ENCODE data around the gene NRP1. TPM values are rescaled to one million over a fixed set of nuclear protein-coding genes. Genes with fewer than 3 reads are reported as not detected.

The NRP1 gene
- total and polyA plus RNA-seq, 2 of the 8 experiments (the other 6 are each of a cell fraction or from before 2014, with no cell fraction given) = 1.2 to 2.1 TPM

DNA sequence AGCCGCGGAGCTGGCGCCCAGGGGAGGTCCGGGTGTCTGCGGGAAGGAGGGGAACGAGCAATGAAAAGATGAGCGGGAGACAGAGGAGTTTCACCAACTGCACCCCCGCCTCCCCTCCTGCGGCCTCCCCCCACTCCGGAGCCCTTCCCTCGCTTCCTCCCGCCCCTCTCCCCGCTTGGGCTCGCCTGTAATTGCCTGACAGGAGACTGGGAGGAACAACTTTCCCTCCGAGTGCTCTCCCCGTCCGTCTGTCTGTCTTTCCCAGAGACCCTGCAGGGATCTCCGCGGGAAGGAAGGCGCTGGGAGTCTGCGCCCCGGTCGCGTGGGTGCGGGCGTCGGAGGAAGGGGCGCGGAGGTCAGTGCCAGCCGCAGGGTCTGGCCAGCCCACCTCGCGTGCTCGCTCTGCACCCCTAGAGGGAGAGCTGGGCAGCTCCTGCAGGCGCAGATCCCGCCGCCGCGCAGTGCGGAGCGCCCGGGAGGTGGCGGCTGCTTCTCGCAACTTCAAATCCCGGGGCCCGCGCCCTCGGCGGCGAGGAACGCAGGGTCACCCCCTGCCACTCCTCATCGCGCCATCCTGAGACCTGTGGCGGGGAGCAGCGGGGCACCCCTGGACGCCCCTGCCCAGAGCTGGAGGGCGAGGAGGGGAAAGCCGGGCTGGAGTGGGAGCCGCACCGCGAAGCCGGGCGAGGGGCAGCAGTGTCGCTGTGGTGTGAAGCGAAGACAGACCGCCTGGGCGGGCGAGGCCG lies 511 bp upstream of the NRP1 start:
- Histone ChIP-seq H4K91ac (replicated peaks; ENCODE audit: insufficient read length, low read length) (no peak overlapping the region), H3K79me2 (ENCODE audit: control insufficient read depth in 1 of 2, insufficient read depth in 2 of 2, low read length in 2 of 2) (no peaks in the 10 kb centered on the region), H3K27ac (ENCODE audit: low read depth, low read length) (no peak overlapping the region), H3K4ac (replicated peaks; ENCODE audit: insufficient read length, low read depth, low read length) (no peak overlapping the region), H2BK15ac (ENCODE audit: low read length) (no peak overlapping the region), H3K9ac (replicated peaks in 1 of 4; ENCODE audit: extremely low read depth in 1 of 4, low read depth in 3 of 4, low read length in 3 of 4) (no peak overlapping the region), H2AFZ (ENCODE audit: low read length) (peak overlapping the region; percentile 51; the same call in 1 of the 2 replicates), H3K4me3 (ENCODE audit: extremely low read depth in 1 of 4, insufficient read depth in 2 of 4, low read depth in 3 of 4, low read length in 4 of 4) (peak overlapping the region; percentile 59 to 85 (median 72)), H3K4me2 (ENCODE audit: insufficient read depth in 1 of 2, low read depth in 2 of 2, low read length in 2 of 2) (peak overlapping the region; percentile 94 to 100), H2AK5ac (ENCODE audit: low read depth, low read length) (no peak overlapping the region), H4K20me1 (replicated peaks in 1 of 2; ENCODE audit: control insufficient read depth in 1 of 2, insufficient read depth in 2 of 2, low read length in 2 of 2) (no peaks in the 10 kb centered on the region), H2BK12ac (ENCODE audit: low read depth, low read length) (no peak overlapping the region), H3K23ac (ENCODE audit: insufficient read length) (no peak overlapping the region), H3K56ac (replicated peaks; ENCODE audit: insufficient read length, low read depth, low read length) (no peak overlapping the region), H3K79me1 (ENCODE audit: low read depth, low read length) (no peaks in the 10 kb centered on the region), H3K4me1 (replicated peaks in 1 of 4; ENCODE audit: control insufficient read depth in 3 of 4, insufficient read depth in 4 of 4, low read length in 3 of 4) (peaks cover 2 to 13% (median 4%) of the 10 kb centered on the region in 4 experiments; a peak in 6 of 7 replicates), H3K9me3 (ENCODE audit: insufficient read depth in 2 of 2, low read depth in 1 of 2, low read length in 1 of 2) (no peaks in the 10 kb centered on the region), H2BK5ac (ENCODE audit: low read depth, low read length) (no peak overlapping the region), H3K23me2 (ENCODE audit: low read depth, low read length) (peaks cover 23% of the 10 kb centered on the region), H3K18ac (ENCODE audit: extremely low read depth, low read length) (no peak overlapping the region), H3K14ac (ENCODE audit: insufficient read length) (no peak overlapping the region), H4K8ac (ENCODE audit: extremely low read depth, insufficient read depth, low read length) (no peak overlapping the region), H4K5ac (ENCODE audit: insufficient read length, low read depth, low read length) (no peak overlapping the region), H2BK20ac (ENCODE audit: low read length) (no peak overlapping the region), H3K27me3 (replicated peaks in 1 of 4; ENCODE audit: control insufficient read depth in 3 of 4, extremely low read depth in 1 of 4, insufficient read depth in 3 of 4, low read length in 3 of 4) (peaks cover 8 to 56% (median 36%) of the 10 kb centered on the region in 4 experiments), H3K36me3 (ENCODE audit: control insufficient read depth in 2 of 4, insufficient read depth in 4 of 4, low read length in 3 of 4) (peaks cover 0 to under 1% (median 0%) of the 10 kb centered on the region in 4 experiments; a peak in 1 of 8 replicates), H2BK120ac (replicated peaks; ENCODE audit: low read depth, low read length) (no peak overlapping the region)
- ChIA-PET CTCF (ENCODE audit: partially characterized antibody) (interaction anchor here (1.2 to 1.6 kb wide), 3 partner anchors 28 to 225 kb away, joined by 3 read pairs; no protein-coding TSS in a partner anchor), POLR2A (ENCODE audit: partially characterized antibody) (no interaction called here)
- 1% methylated on average over 32 of the region's 68 CpGs; no CpG with 5 or more reads in 1 of the 2 experiments for WGBS, 2 experiments (ENCODE audit: extremely low coverage in 1 of 2, insufficient coverage in 1 of 2, insufficient read length in 1 of 2, insufficient replicate concordance in 2 of 2, low coverage in 1 of 2, low lambda C conversion rate in 2 of 2, missing lambda C conversion rate in 1 of 2)
- FAIRE-seq = no peak
- DNase-seq (ENCODE audit: low read depth in 1 of 2, low spot score in 2 of 2) = peak in 1 of 2 experiments; percentile 82
- TF ChIP-seq SAP30 (IDR thresholded peaks at IDR 0.05; ENCODE audit: insufficient read depth, insufficient replicate concordance, low read length) = no peak
- no peak for TF ChIP-seq JUN (IDR thresholded peaks at IDR 0.05; ENCODE audit: low read depth, low read length)
- TF ChIP-seq FOSL1 (IDR thresholded peaks at IDR 0.05; ENCODE audit: insufficient read depth, low read depth, low read length) = no peak
- no peak for TF ChIP-seq SP1 (IDR thresholded peaks at IDR 0.05; ENCODE audit: low read depth, low read length)
- no peak for TF ChIP-seq KDM1A (IDR thresholded peaks at IDR 0.05; ENCODE audit: borderline replicate concordance, low read length)
- TF ChIP-seq MAFK (IDR thresholded peaks at IDR 0.05; ENCODE audit: low read depth, low read length) = no peak
- TF ChIP-seq TCF12 (IDR thresholded peaks at IDR 0.05; ENCODE audit: low read depth, low read length) = no peak
- peak; percentile 78 for TF ChIP-seq MAX (IDR thresholded peaks at IDR 0.05)
- TF ChIP-seq NRF1 (IDR thresholded peaks at IDR 0.05; ENCODE audit: low read depth, low read length) = no peak
- no peak for TF ChIP-seq BRCA1 (IDR thresholded peaks at IDR 0.05; ENCODE audit: low read depth, low read length)
- peak; percentile 40 for TF ChIP-seq KDM4A (IDR thresholded peaks at IDR 0.05; ENCODE audit: low read depth, low read length, severe bottlenecking)
